ENCODE data around the gene NRXN3. TPM values are rescaled to one million over a fixed set of nuclear protein-coding genes. Genes with fewer than 3 reads are reported as not detected.

Gene NRXN3
- total RNA-seq, 5 donors from 2014 or later (not counting 1 experiment from before 2014, with no cell fraction given) = not detected

DNA sequence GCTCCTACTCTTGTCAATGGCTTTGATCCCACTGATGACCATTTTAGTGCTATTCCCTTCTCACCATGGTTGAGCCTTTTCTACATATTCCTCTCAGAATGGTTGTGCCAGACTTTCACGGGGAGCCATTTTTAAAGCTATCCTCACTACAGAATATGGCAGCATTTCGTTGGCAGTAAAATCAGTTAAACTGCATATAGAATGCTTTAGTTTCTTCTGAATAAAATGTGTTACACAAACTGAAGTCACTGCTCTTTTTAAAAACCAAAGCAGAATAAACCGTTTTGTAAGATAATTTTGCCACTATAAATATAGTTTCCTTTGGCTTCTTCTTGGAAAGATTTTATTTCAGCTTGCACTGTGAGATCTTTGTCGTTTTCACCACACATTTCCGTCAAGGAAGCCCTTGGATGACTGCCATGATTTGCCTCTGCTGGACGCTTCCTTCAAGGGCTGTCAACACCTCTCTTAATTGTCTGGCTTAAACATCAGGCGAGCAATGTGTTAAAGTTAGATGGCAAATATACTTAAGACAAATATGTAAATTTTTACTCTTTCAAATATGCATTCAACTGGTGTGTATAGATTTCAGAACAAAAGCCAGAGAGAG, 1416.9 kb downstream of the NRXN3 start:
- Histone ChIP-seq H3K27ac (ENCODE audit: low read length) (no peak overlapping the region), H3K4me3 (ENCODE audit: control insufficient read depth in 1 of 2, extremely low read depth in 1 of 2, low read length in 1 of 2) (no peak overlapping the region), H3K4me1 (ENCODE audit: control insufficient read depth in 1 of 2, extremely low read depth in 1 of 2, insufficient read depth in 2 of 2, low read length in 2 of 2) (no peaks in the 10 kb centered on the region), H3K9me3 (no peaks in the 10 kb centered on the region), H3K27me3 (replicated peaks in 1 of 2; ENCODE audit: control insufficient read depth in 2 of 2, extremely low read depth in 1 of 2, insufficient read depth in 2 of 2, low read length in 1 of 2) (no peaks in the 10 kb centered on the region), H3K36me3 (ENCODE audit: control insufficient read depth in 2 of 2, extremely low read depth in 1 of 2, insufficient read depth in 1 of 2, low read length in 1 of 2) (no peaks in the 10 kb centered on the region)
- Mint-ChIP-seq H3K4me3 (no peak overlapping the region), H3K4me1 (no peaks in the 10 kb centered on the region), H3K27me3 (no peaks in the 10 kb centered on the region), H3K9me3 (no peaks in the 10 kb centered on the region), H3K36me3 (no peaks in the 10 kb centered on the region), H3K27ac (no peak overlapping the region)
- no CpG with 5 or more reads among the region's 7 CpGs for WGBS (ENCODE audit: insufficient coverage)
- DNase-seq = no peak
- CTCF ChIA-PET = no interaction called here
- ATAC-seq (replicated peaks in 1 of 4) = no peak
- POLR2A ChIA-PET = no interaction called here

DNA sequence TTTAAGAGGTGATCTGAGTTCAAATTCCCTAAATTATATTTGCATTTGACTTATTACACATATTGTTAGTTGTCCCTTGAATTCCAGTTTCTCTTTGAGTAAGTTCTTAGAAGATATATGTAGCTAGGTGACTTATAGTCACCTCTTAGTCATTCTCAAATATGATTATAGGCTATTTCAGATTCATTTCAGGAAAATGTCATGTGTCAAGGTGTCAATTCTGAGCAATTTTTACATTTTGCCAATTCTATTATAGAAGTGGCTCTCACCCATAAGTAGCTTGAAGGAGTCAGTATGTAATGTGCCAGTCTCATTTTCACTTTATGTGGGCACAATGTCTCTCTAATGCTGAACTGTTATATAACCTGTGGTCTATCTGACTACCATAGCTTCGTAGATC, 1417.7 kb downstream of the NRXN3 start:
- no peak for ATAC-seq (replicated peaks in 1 of 4)
- DNase-seq = no peak
- ChIA-PET CTCF (no interaction called here), POLR2A (no interaction called here)
- no peaks in the 10 kb centered on the region for H3K9me3 ChIP-seq
- Mint-ChIP-seq H3K27ac (no peak overlapping the region), H3K27me3 (no peaks in the 10 kb centered on the region), H3K36me3 (no peaks in the 10 kb centered on the region), H3K9me3 (no peaks in the 10 kb centered on the region), H3K4me1 (no peaks in the 10 kb centered on the region), H3K4me3 (no peak overlapping the region)
- no peak overlapping the region for H3K27ac ChIP-seq (ENCODE audit: low read length)
- H3K4me1 ChIP-seq (ENCODE audit: control insufficient read depth in 1 of 2, extremely low read depth in 1 of 2, insufficient read depth in 2 of 2, low read length in 2 of 2) = no peaks in the 10 kb centered on the region
- H3K27me3 ChIP-seq (replicated peaks in 1 of 2; ENCODE audit: control insufficient read depth in 2 of 2, extremely low read depth in 1 of 2, insufficient read depth in 2 of 2, low read length in 1 of 2) = no peaks in the 10 kb centered on the region
- WGBS (ENCODE audit: insufficient coverage) = no CpG with 5 or more reads among the region's 1 CpG
- no peak overlapping the region for H3K4me3 ChIP-seq (ENCODE audit: control insufficient read depth in 1 of 2, extremely low read depth in 1 of 2, low read length in 1 of 2)
- H3K36me3 ChIP-seq (ENCODE audit: control insufficient read depth in 2 of 2, extremely low read depth in 1 of 2, insufficient read depth in 1 of 2, low read length in 1 of 2) = no peaks in the 10 kb centered on the region

DNA sequence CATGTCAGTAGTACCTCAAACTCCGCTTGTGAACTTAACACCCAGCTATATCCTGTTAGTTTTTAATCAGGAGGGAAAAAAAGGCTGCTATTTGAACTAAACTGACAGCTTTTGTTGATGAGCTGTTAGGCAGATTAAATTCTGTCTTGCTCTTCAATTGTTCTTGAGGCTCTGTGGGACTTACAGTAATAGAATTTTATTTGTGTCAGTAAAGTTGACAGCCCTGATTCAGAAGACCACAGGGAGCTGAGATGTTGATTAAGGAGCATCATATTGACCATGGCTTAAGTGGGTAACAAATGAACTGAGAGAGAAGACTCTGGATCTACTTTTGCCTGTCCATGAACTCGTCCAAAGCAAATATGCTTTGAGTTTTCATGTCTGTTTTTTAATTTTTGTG, 1418.2 kb downstream of the NRXN3 start:
- no peak overlapping the region for H3K27ac Mint-ChIP-seq
- no peaks in the 10 kb centered on the region for H3K27me3 Mint-ChIP-seq
- Histone ChIP-seq H3K27ac (ENCODE audit: low read length) (no peak overlapping the region), H3K4me1 (ENCODE audit: control insufficient read depth in 1 of 2, extremely low read depth in 1 of 2, insufficient read depth in 2 of 2, low read length in 2 of 2) (no peaks in the 10 kb centered on the region), H3K36me3 (ENCODE audit: control insufficient read depth in 2 of 2, extremely low read depth in 1 of 2, insufficient read depth in 1 of 2, low read length in 1 of 2) (no peaks in the 10 kb centered on the region), H3K9me3 (no peaks in the 10 kb centered on the region), H3K27me3 (replicated peaks in 1 of 2; ENCODE audit: control insufficient read depth in 2 of 2, extremely low read depth in 1 of 2, insufficient read depth in 2 of 2, low read length in 1 of 2) (no peaks in the 10 kb centered on the region), H3K4me3 (ENCODE audit: control insufficient read depth in 1 of 2, extremely low read depth in 1 of 2, low read length in 1 of 2) (no peak overlapping the region)
- no peaks in the 10 kb centered on the region for H3K9me3 Mint-ChIP-seq
- H3K36me3 Mint-ChIP-seq = no peaks in the 10 kb centered on the region
- DNase-seq (no peak), ATAC-seq (replicated peaks in 1 of 4) (no peak)
- ChIA-PET POLR2A (no interaction called here), CTCF (no interaction called here)
- WGBS (ENCODE audit: insufficient coverage) = 20% methylated on average over 1 of the region's 2 CpGs
- no peak overlapping the region for H3K4me3 Mint-ChIP-seq
- H3K4me1 Mint-ChIP-seq = no peaks in the 10 kb centered on the region

DNA sequence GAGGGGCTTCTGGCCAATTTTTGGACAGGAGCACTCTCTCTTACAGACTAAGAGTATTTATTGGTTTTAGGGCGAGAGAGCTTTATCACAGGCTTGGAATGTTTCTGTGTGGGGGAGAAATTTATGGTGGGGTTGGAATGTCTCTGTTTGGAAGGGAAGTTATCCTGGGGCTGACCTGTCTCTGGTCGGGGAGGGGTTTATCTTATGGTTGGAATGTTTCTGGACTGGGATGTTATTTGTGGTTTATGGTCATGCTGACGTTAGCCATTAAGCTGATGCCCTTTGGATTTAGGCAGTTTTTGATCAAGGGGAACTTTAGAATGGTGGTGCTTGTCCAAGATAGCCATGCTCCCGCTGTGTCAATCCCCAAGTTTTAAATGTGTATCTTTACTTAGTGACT, 1426.4 kb downstream of the NRXN3 start:
- CTCF ChIA-PET = interaction anchor here in 1 of 2 donors (0.7 kb wide), 1 partner anchor 173 kb away, joined by 7 read pairs; no protein-coding TSS in a partner anchor
- Histone ChIP-seq H3K27me3 (replicated peaks in 1 of 2; ENCODE audit: control insufficient read depth in 2 of 2, extremely low read depth in 1 of 2, insufficient read depth in 2 of 2, low read length in 1 of 2) (no peaks in the 10 kb centered on the region), H3K4me3 (ENCODE audit: control insufficient read depth in 1 of 2, extremely low read depth in 1 of 2, low read length in 1 of 2) (no peak overlapping the region), H3K36me3 (ENCODE audit: control insufficient read depth in 2 of 2, extremely low read depth in 1 of 2, insufficient read depth in 1 of 2, low read length in 1 of 2) (no peaks in the 10 kb centered on the region), H3K9me3 (no peaks in the 10 kb centered on the region), H3K4me1 (ENCODE audit: control insufficient read depth in 1 of 2, extremely low read depth in 1 of 2, insufficient read depth in 2 of 2, low read length in 2 of 2) (no peaks in the 10 kb centered on the region), H3K27ac (ENCODE audit: low read length) (no peak overlapping the region)
- H3K4me3 Mint-ChIP-seq = no peak overlapping the region
- no peak for ATAC-seq (replicated peaks in 1 of 4)
- H3K4me1 Mint-ChIP-seq = no peaks in the 10 kb centered on the region
- no peaks in the 10 kb centered on the region for H3K36me3 Mint-ChIP-seq
- H3K9me3 Mint-ChIP-seq = no peaks in the 10 kb centered on the region
- H3K27ac Mint-ChIP-seq = no peak overlapping the region
- no peak for DNase-seq
- WGBS (ENCODE audit: insufficient coverage) = 84% methylated on average over 4 of the region's 4 CpGs
- H3K27me3 Mint-ChIP-seq = no peaks in the 10 kb centered on the region
- POLR2A ChIA-PET = no interaction called here

DNA sequence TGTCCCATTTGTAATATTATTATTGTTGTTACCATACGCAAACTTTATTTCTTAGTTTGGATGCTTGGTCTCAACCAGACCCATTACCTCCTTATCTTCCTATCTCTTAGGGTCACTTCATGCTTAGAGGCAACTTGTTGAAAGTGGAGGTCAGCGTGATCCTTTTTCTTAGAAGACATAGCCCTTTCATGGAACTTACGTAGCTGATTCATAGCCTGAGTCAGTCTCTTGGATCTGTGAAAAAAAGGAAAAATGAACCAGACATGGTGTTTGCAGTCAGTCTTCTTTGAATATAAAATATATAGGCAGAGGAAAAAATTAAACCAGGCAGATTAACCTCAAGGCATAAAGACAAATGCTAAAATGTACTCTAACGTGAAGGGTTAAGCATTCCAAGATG, 1427.4 kb downstream of the NRXN3 start:
- H3K4me1 Mint-ChIP-seq = no peaks in the 10 kb centered on the region
- Histone ChIP-seq H3K27ac (ENCODE audit: low read length) (no peak overlapping the region), H3K4me3 (ENCODE audit: control insufficient read depth in 1 of 2, extremely low read depth in 1 of 2, low read length in 1 of 2) (no peak overlapping the region), H3K27me3 (replicated peaks in 1 of 2; ENCODE audit: control insufficient read depth in 2 of 2, extremely low read depth in 1 of 2, insufficient read depth in 2 of 2, low read length in 1 of 2) (no peaks in the 10 kb centered on the region), H3K36me3 (ENCODE audit: control insufficient read depth in 2 of 2, extremely low read depth in 1 of 2, insufficient read depth in 1 of 2, low read length in 1 of 2) (no peaks in the 10 kb centered on the region), H3K9me3 (no peaks in the 10 kb centered on the region), H3K4me1 (ENCODE audit: control insufficient read depth in 1 of 2, extremely low read depth in 1 of 2, insufficient read depth in 2 of 2, low read length in 2 of 2) (no peaks in the 10 kb centered on the region)
- no peak overlapping the region for H3K4me3 Mint-ChIP-seq
- no peak for ATAC-seq (replicated peaks in 1 of 4)
- no peak overlapping the region for H3K27ac Mint-ChIP-seq
- H3K9me3 Mint-ChIP-seq = no peaks in the 10 kb centered on the region
- no peak for DNase-seq
- POLR2A ChIA-PET = no interaction called here
- no peaks in the 10 kb centered on the region for H3K27me3 Mint-ChIP-seq
- CTCF ChIA-PET = no interaction called here
- no peaks in the 10 kb centered on the region for H3K36me3 Mint-ChIP-seq
- WGBS (ENCODE audit: insufficient coverage) = 100% methylated on average over 1 of the region's 4 CpGs

DNA sequence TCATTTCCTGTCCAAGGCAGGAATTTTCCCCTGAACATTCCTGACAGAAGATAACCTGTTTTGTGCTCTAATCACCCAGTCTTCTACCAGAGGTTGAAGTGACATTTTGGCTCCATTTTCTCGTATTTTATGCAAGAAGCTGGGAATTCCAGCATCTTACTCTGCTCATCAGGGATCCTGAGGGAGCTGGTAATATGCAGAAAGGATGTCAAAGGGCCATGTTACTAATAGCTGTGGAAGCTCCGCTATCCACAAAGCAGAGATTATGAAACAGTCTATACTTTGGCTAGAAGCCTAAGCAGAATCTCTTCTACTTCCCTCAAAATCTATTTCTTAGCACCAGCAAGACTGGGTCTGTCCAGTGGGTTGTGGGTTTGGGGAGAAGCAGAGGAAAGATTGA, 1428.2 kb downstream of the NRXN3 start:
- no CpG with 5 or more reads among the region's 2 CpGs for WGBS (ENCODE audit: insufficient coverage)
- Mint-ChIP-seq H3K9me3 (no peaks in the 10 kb centered on the region), H3K4me3 (no peak overlapping the region), H3K36me3 (no peaks in the 10 kb centered on the region), H3K27me3 (no peaks in the 10 kb centered on the region), H3K27ac (no peak overlapping the region), H3K4me1 (no peaks in the 10 kb centered on the region)
- H3K4me1 ChIP-seq (ENCODE audit: control insufficient read depth in 1 of 2, extremely low read depth in 1 of 2, insufficient read depth in 2 of 2, low read length in 2 of 2) = no peaks in the 10 kb centered on the region
- no peaks in the 10 kb centered on the region for H3K36me3 ChIP-seq (ENCODE audit: control insufficient read depth in 2 of 2, extremely low read depth in 1 of 2, insufficient read depth in 1 of 2, low read length in 1 of 2)
- ATAC-seq (replicated peaks in 1 of 4) (no peak), DNase-seq (no peak)
- ChIA-PET POLR2A (no interaction called here), CTCF (no interaction called here)
- no peaks in the 10 kb centered on the region for H3K27me3 ChIP-seq (replicated peaks in 1 of 2; ENCODE audit: control insufficient read depth in 2 of 2, extremely low read depth in 1 of 2, insufficient read depth in 2 of 2, low read length in 1 of 2)
- no peak overlapping the region for H3K4me3 ChIP-seq (ENCODE audit: control insufficient read depth in 1 of 2, extremely low read depth in 1 of 2, low read length in 1 of 2)
- no peak overlapping the region for H3K27ac ChIP-seq (ENCODE audit: low read length)
- no peaks in the 10 kb centered on the region for H3K9me3 ChIP-seq

DNA sequence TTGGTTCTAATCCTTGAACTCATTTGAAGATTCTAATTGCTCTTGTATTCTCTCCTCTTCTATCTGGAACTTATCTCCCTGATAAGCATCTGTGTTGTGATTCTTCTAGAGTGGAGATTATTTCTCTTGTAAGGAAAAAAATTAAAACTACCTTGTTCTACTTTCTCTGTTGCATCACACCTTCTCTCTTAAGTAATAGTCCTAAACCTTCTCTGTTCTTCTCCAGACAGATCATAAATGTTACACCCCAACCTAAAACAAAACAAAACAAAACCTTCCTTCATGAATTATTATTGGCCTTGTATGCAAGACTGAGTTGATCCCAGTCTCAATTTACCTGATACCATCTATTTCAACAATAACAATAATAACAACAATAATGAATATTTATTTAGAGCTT, 1429.1 kb downstream of the NRXN3 start:
- ATAC-seq (replicated peaks in 1 of 4) (no peak), DNase-seq (no peak)
- H3K36me3 Mint-ChIP-seq = no peaks in the 10 kb centered on the region
- H3K27me3 Mint-ChIP-seq = no peaks in the 10 kb centered on the region
- H3K27ac Mint-ChIP-seq = no peak overlapping the region
- no peak overlapping the region for H3K4me3 Mint-ChIP-seq
- CTCF ChIA-PET = no interaction called here
- POLR2A ChIA-PET = no interaction called here
- H3K9me3 Mint-ChIP-seq = no peaks in the 10 kb centered on the region
- H3K4me1 ChIP-seq (ENCODE audit: control insufficient read depth in 1 of 2, extremely low read depth in 1 of 2, insufficient read depth in 2 of 2, low read length in 2 of 2) = no peaks in the 10 kb centered on the region
- H3K36me3 ChIP-seq (ENCODE audit: control insufficient read depth in 2 of 2, extremely low read depth in 1 of 2, insufficient read depth in 1 of 2, low read length in 1 of 2) = no peaks in the 10 kb centered on the region
- H3K4me3 ChIP-seq (ENCODE audit: control insufficient read depth in 1 of 2, extremely low read depth in 1 of 2, low read length in 1 of 2) = no peak overlapping the region
- no peaks in the 10 kb centered on the region for H3K4me1 Mint-ChIP-seq
- no peaks in the 10 kb centered on the region for H3K27me3 ChIP-seq (replicated peaks in 1 of 2; ENCODE audit: control insufficient read depth in 2 of 2, extremely low read depth in 1 of 2, insufficient read depth in 2 of 2, low read length in 1 of 2)
- H3K27ac ChIP-seq (ENCODE audit: low read length) = no peak overlapping the region
- no peaks in the 10 kb centered on the region for H3K9me3 ChIP-seq
